Neural progenitor cell (in vitro differentiated cells): ENCODE results near the gene CTNNB1. TPM values are rescaled to one million over a fixed set of nuclear protein-coding genes. Genes with fewer than 3 reads are reported as not detected.

ENCODE experiments used
- DNase-seq: peaks from one replicate; pipeline ENCODE4 v3.0.0-alpha.2; 2016; ENCODE audit warnings: low spot score
- H2AFZ ChIP-seq: fragments of 200-600 bp; sonication (generic); replicated peaks from 2 replicates; pipeline ENCODE4 v1.6.1; 2016; ENCODE audit warnings: antibody characterized with exemption
- H3F3A ChIP-seq: fragments of 200-600 bp; sonication (generic); 2 replicates; pipeline ENCODE4 v1.6.1; 2016; ENCODE audit warnings: antibody characterized with exemption, low read depth
- H3K27ac ChIP-seq: fragments of 200-600 bp; sonication (generic); 2 replicates; pipeline ENCODE4 v1.5.1; 2016; ENCODE audit warnings: mild to moderate bottlenecking
- H3K27me3 ChIP-seq: fragments of 200-600 bp; sonication (generic); 2 replicates; pipeline ENCODE4 v1.6.1; 2016; ENCODE audit warnings: mild to moderate bottlenecking, moderate library complexity
- H3K36me3 ChIP-seq: fragments of 200-600 bp; sonication (generic); 2 replicates; pipeline ENCODE4 v1.5.1; 2016
- H3K4me1 ChIP-seq: fragments of 200-600 bp; sonication (generic); 2 replicates; pipeline ENCODE4 v1.6.1; 2016; ENCODE audit warnings: mixed run types
- H3K4me2 ChIP-seq: fragments of 200-600 bp; sonication (generic); 2 replicates; pipeline ENCODE4 v1.6.1; 2016
- H3K4me3 ChIP-seq: fragments of 200-600 bp; sonication (generic); 2 replicates; pipeline ENCODE4 v1.5.1; 2016
- H3K79me2 ChIP-seq: fragments of 200-600 bp; sonication (generic); 2 replicates; pipeline ENCODE4 v1.6.1; 2016; ENCODE audit warnings: low read depth
- H3K9ac ChIP-seq: fragments of 200-600 bp; sonication (generic); 2 replicates; pipeline ENCODE4 v1.6.1; 2016
- H3K9me3 ChIP-seq: fragments of 200-600 bp; sonication (generic); 2 replicates; pipeline ENCODE4 v1.5.1; 2016; ENCODE audit warnings: low read depth
- H4K20me1 ChIP-seq: fragments of 200-600 bp; sonication (generic); 2 replicates; pipeline ENCODE4 v1.6.1; 2016; ENCODE audit warnings: low read depth
- H3K27ac Mint-ChIP-seq: 3 replicates; pipeline ENCODE4 v1.8.0; 2021; ENCODE audit warnings: mixed read lengths
- H3K27me3 Mint-ChIP-seq: 2 replicates; pipeline ENCODE4 v1.8.0; 2022; ENCODE audit warnings: low read depth, mild to moderate bottlenecking, inconsistent platforms, moderate library complexity, mixed read lengths; ENCODE audit not compliant: insufficient read depth
- H3K36me3 Mint-ChIP-seq: 3 replicates; pipeline ENCODE4 v1.8.0; 2021; ENCODE audit warnings: mixed read lengths
- H3K4me1 Mint-ChIP-seq: 3 replicates; pipeline ENCODE4 v1.8.0; 2021; ENCODE audit warnings: mixed read lengths
- H3K4me3 Mint-ChIP-seq: 3 replicates; pipeline ENCODE4 v1.8.0; 2021; ENCODE audit warnings: mild to moderate bottlenecking, moderate library complexity, mixed read lengths
- H3K9me3 Mint-ChIP-seq: 3 replicates; pipeline ENCODE4 v1.8.0; 2020; ENCODE audit warnings: mixed read lengths
- CTCF ChIP-seq: fragments of 200-600 bp; sonication (generic); IDR thresholded peaks from 2 replicates; pipeline ENCODE4 v1.5.1; 2017; ENCODE audit warnings: antibody characterized with exemption, mild to moderate bottlenecking
- EZH2 ChIP-seq: fragments of 200-600 bp; sonication (generic); IDR thresholded peaks from 2 replicates; pipeline ENCODE4 v1.6.1; 2017; ENCODE audit warnings: antibody characterized with exemption, mild to moderate bottlenecking, moderate library complexity
- EZH2phosphoT487 ChIP-seq: fragments of 200-600 bp; sonication (generic); IDR thresholded peaks from 2 replicates; pipeline ENCODE4 v1.6.1; 2017; ENCODE audit warnings: antibody characterized with exemption
- total RNA-seq: library from RNA; depleted of rRNA; stranded (reverse); fragments of >200 nt; gene quantifications from 2 replicates; pipeline ENCODE4 v1.2.3, GENCODE V29; 2015; ENCODE audit warnings: low replicate concordance

The CTNNB1 gene
- total RNA-seq, 1 donor from 2014 or later = 566 TPM

GRCh38 chr3:41241800-41242571 is 42.7 kb downstream of the CTNNB1 start:
- no peak overlapping the region for H3K27ac ChIP-seq
- Mint-ChIP-seq H3K27me3 (peaks cover 6% of the 10 kb centered on the region), H3K4me1 (peaks cover 21% of the 10 kb centered on the region), H3K9me3 (no peaks in the 10 kb centered on the region), H3K27ac (no peak overlapping the region), H3K4me3 (no peak overlapping the region), H3K36me3 (peaks cover 45% of the 10 kb centered on the region)
- H3K4me3 ChIP-seq = no peak overlapping the region
- peaks cover 12% of the 10 kb centered on the region for H3K4me1 ChIP-seq
- no peak overlapping the region for H3K9ac ChIP-seq
- H3K79me2 ChIP-seq = peaks cover 25% of the 10 kb centered on the region
- H3F3A ChIP-seq = peaks cover 12% of the 10 kb centered on the region
- H4K20me1 ChIP-seq = peaks cover 31% of the 10 kb centered on the region
- no peak for DNase-seq
- TF ChIP-seq EZH2 = no peak
- no peak for TF ChIP-seq EZH2phosphoT487
- TF ChIP-seq CTCF = no peak
- H2AFZ ChIP-seq = no peak overlapping the region
- H3K36me3 ChIP-seq = peaks cover 16% of the 10 kb centered on the region
- H3K4me2 ChIP-seq = no peak overlapping the region
- H3K27me3 ChIP-seq = no peaks in the 10 kb centered on the region
- no peaks in the 10 kb centered on the region for H3K9me3 ChIP-seq

DNA sequence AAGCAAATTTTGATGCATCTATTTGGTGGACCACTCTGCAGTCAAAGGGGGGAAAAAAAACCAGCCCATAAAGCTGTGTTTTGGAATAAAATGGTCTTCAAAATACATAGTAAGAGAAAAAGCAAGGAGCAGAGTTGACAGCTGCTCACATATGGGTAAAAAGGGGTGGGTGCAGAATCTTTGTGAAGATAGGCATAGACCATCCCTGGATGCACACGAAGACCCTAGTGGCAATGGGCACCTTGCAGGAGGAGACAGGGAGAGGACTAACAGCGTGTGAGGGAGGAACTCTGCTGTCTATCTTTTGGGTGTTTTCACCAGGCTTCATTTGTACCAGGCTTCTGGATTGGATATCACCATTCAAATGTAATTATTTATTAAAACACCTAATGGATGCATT is 43.9 kb downstream of the CTNNB1 start:
- Histone ChIP-seq H3K79me2 (peaks cover 13% of the 10 kb centered on the region), H3K27me3 (no peaks in the 10 kb centered on the region), H3K27ac (no peak overlapping the region), H2AFZ (no peak overlapping the region), H3K4me2 (no peak overlapping the region), H3K9me3 (no peaks in the 10 kb centered on the region), H3K9ac (no peak overlapping the region), H3K4me1 (peaks cover 12% of the 10 kb centered on the region), H4K20me1 (peaks cover 19% of the 10 kb centered on the region), H3K4me3 (no peak overlapping the region), H3K36me3 (peaks cover 6% of the 10 kb centered on the region), H3F3A (peaks cover 5% of the 10 kb centered on the region)
- TF ChIP-seq CTCF (no peak), EZH2phosphoT487 (no peak), EZH2 (no peak)
- no peak for DNase-seq
- H3K27ac Mint-ChIP-seq = no peak overlapping the region
- no peak overlapping the region for H3K4me3 Mint-ChIP-seq
- H3K4me1 Mint-ChIP-seq = peaks cover 26% of the 10 kb centered on the region
- peaks cover 34% of the 10 kb centered on the region for H3K36me3 Mint-ChIP-seq
- H3K27me3 Mint-ChIP-seq = peaks cover 6% of the 10 kb centered on the region
- no peaks in the 10 kb centered on the region for H3K9me3 Mint-ChIP-seq

GRCh38 chr3:41244620-41245336 is 45.5 kb downstream of the CTNNB1 start:
- H3K4me3 ChIP-seq = no peak overlapping the region
- Mint-ChIP-seq H3K4me1 (peaks cover 17% of the 10 kb centered on the region), H3K27me3 (peaks cover 8% of the 10 kb centered on the region), H3K9me3 (no peaks in the 10 kb centered on the region), H3K27ac (no peak overlapping the region), H3K36me3 (peaks cover 19% of the 10 kb centered on the region), H3K4me3 (no peak overlapping the region)
- H3K79me2 ChIP-seq = no peaks in the 10 kb centered on the region
- no peak overlapping the region for H3K4me2 ChIP-seq
- peaks cover 9% of the 10 kb centered on the region for H3K4me1 ChIP-seq
- TF ChIP-seq CTCF (no peak), EZH2phosphoT487 (no peak), EZH2 (no peak)
- H3K9ac ChIP-seq = no peak overlapping the region
- no peak overlapping the region for H3K27ac ChIP-seq
- peaks cover 5% of the 10 kb centered on the region for H3K36me3 ChIP-seq
- no peaks in the 10 kb centered on the region for H3K27me3 ChIP-seq
- no peak for DNase-seq
- H4K20me1 ChIP-seq = peaks cover 6% of the 10 kb centered on the region
- no peaks in the 10 kb centered on the region for H3K9me3 ChIP-seq
- peaks cover 4% of the 10 kb centered on the region for H3F3A ChIP-seq
- H2AFZ ChIP-seq = no peak overlapping the region
